Measurements from ENCODE around the gene GRIP1.
A peak's percentile ranks its signal among the peaks of the same experiment; 100 is the strongest.

The GRIP1 gene

DNA sequence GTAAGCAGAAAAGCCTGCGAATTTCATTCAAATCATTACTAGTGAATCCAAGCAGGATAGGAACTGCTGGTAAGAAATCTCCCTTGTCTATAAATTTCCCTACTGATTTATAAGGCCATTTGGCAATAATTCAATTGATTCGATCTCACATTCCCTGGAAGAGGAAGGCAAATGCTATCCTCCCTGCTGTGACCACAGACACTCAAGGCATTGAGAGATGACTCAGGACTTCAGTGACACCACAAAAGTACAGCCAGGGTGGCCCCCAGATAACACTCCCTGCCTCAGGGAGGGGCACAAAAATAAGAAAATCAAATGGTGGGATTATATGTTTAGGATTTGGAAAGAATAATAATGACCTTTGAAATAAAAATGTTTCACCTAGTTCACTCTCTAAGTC is 162.7 kb downstream of the GRIP1 start:
- Histone ChIP-seq H3K14ac (ENCODE audit: low read length) (no peak overlapping the region), H3K9me3 (ENCODE audit: insufficient read depth, low read depth, low read length) (no peaks in the 10 kb centered on the region), H3K79me2 (ENCODE audit: control insufficient read depth, insufficient read depth, low read length, poor library complexity) (no peaks in the 10 kb centered on the region), H2AFZ (ENCODE audit: insufficient read depth, low read length, poor library complexity) (no peak overlapping the region), H3K4me1 (ENCODE audit: control insufficient read depth in 1 of 2, insufficient read depth in 2 of 2, low read length in 2 of 2) (no peaks in the 10 kb centered on the region), H3K27me3 (ENCODE audit: insufficient read depth, low read length) (no peaks in the 10 kb centered on the region), H3K4ac (ENCODE audit: low read depth, low read length) (no peak overlapping the region), H4K91ac (ENCODE audit: low read depth, low read length) (no peak overlapping the region), H3K9ac (ENCODE audit: low read length) (no peak overlapping the region), H3K23ac (ENCODE audit: low read length) (no peak overlapping the region), H3K36me3 (ENCODE audit: control insufficient read depth in 1 of 2, insufficient read depth in 2 of 2, low read length in 2 of 2) (no peaks in the 10 kb centered on the region), H2BK12ac (ENCODE audit: low read length) (no peak overlapping the region), H2BK5ac (ENCODE audit: low read depth, low read length, poor library complexity) (no peak overlapping the region), H4K12ac (ENCODE audit: low read depth, low read length) (no peak overlapping the region), H2AK5ac (ENCODE audit: low read length) (no peak overlapping the region), H3K27ac (ENCODE audit: low read depth, low read length) (no peak overlapping the region), H3K18ac (ENCODE audit: low read length) (no peak overlapping the region), H4K8ac (ENCODE audit: low read depth, low read length) (no peak overlapping the region), H3K79me1 (ENCODE audit: low read length) (no peaks in the 10 kb centered on the region), H3K4me3 (ENCODE audit: low read depth, low read length) (no peak overlapping the region), H3K4me2 (ENCODE audit: low read length) (no peak overlapping the region), H2BK120ac (ENCODE audit: insufficient read depth, low read length, poor library complexity) (no peak overlapping the region)
- no peak for DNase-seq
- no CpG with 5 or more reads among the region's 2 CpGs for WGBS (ENCODE audit: extremely low coverage, insufficient coverage, insufficient read length)

DNA sequence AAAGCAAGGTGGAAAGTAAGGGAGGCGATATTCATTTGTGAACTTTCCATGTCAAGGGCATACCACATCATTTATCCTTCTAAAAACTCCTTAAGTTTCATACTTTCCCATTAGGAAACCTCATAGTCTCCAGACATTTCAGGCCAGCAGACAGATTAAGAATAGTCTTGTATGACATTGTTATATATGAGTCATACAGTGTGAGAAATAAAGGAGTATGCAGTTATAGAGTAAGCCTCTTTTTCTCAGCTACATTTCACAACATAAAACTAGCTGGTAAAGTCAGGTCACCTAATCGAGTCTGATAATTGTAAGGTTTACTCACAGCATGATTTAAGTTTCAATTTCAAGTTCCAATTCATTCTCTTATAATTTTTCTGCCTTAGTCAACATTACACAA is 164.3 kb downstream of the GRIP1 start:
- Histone ChIP-seq H2AK5ac (ENCODE audit: low read length) (no peak overlapping the region), H3K27me3 (ENCODE audit: insufficient read depth, low read length) (no peaks in the 10 kb centered on the region), H4K91ac (ENCODE audit: low read depth, low read length) (no peak overlapping the region), H3K9ac (ENCODE audit: low read length) (no peak overlapping the region), H3K4me2 (ENCODE audit: low read length) (no peak overlapping the region), H3K79me2 (ENCODE audit: control insufficient read depth, insufficient read depth, low read length, poor library complexity) (no peaks in the 10 kb centered on the region), H3K4me3 (ENCODE audit: low read depth, low read length) (no peak overlapping the region), H3K18ac (ENCODE audit: low read length) (no peak overlapping the region), H3K4me1 (ENCODE audit: control insufficient read depth in 1 of 2, insufficient read depth in 2 of 2, low read length in 2 of 2) (no peaks in the 10 kb centered on the region), H2AFZ (ENCODE audit: insufficient read depth, low read length, poor library complexity) (no peak overlapping the region), H3K14ac (ENCODE audit: low read length) (no peak overlapping the region), H3K36me3 (ENCODE audit: control insufficient read depth in 1 of 2, insufficient read depth in 2 of 2, low read length in 2 of 2) (no peaks in the 10 kb centered on the region), H3K4ac (ENCODE audit: low read depth, low read length) (no peak overlapping the region), H4K8ac (ENCODE audit: low read depth, low read length) (no peak overlapping the region), H4K12ac (ENCODE audit: low read depth, low read length) (no peak overlapping the region), H2BK120ac (ENCODE audit: insufficient read depth, low read length, poor library complexity) (no peak overlapping the region), H3K9me3 (ENCODE audit: insufficient read depth, low read depth, low read length) (no peaks in the 10 kb centered on the region), H2BK5ac (ENCODE audit: low read depth, low read length, poor library complexity) (no peak overlapping the region), H3K23ac (ENCODE audit: low read length) (no peak overlapping the region), H3K27ac (ENCODE audit: low read depth, low read length) (no peak overlapping the region), H2BK12ac (ENCODE audit: low read length) (no peak overlapping the region), H3K79me1 (ENCODE audit: low read length) (no peaks in the 10 kb centered on the region)
- WGBS (ENCODE audit: extremely low coverage, insufficient coverage, insufficient read length), result no CpG with 5 or more reads among the region's 2 CpGs
- DNase-seq, result no peak

DNA sequence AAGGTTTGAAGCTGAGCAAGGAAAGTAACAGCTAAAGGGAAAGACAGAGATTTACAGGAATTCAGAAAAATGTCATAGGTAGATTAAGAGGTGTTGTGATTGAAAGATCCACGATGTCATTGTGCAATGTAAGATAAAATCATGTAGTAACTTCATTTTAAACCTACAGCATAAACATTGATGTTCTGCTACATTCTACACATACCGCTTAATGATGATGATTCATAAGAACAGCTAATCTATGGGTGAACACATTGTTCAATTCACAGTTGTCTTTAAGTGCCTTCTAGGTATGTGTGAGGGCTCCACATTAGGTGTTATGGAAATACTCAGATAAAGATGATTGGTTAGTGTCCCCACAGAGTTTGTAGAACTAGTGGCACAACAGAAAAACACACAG is 170.9 kb downstream of the GRIP1 start:
- Histone ChIP-seq H3K9me3 (ENCODE audit: insufficient read depth, low read depth, low read length) (no peaks in the 10 kb centered on the region), H3K9ac (ENCODE audit: low read length) (no peak overlapping the region), H3K14ac (ENCODE audit: low read length) (no peak overlapping the region), H2BK12ac (ENCODE audit: low read length) (no peak overlapping the region), H2BK5ac (ENCODE audit: low read depth, low read length, poor library complexity) (no peak overlapping the region), H3K23ac (ENCODE audit: low read length) (no peak overlapping the region), H3K79me1 (ENCODE audit: low read length) (no peaks in the 10 kb centered on the region), H2AK5ac (ENCODE audit: low read length) (no peak overlapping the region), H4K8ac (ENCODE audit: low read depth, low read length) (no peak overlapping the region), H3K79me2 (ENCODE audit: control insufficient read depth, insufficient read depth, low read length, poor library complexity) (no peaks in the 10 kb centered on the region), H3K18ac (ENCODE audit: low read length) (no peak overlapping the region), H3K27ac (ENCODE audit: low read depth, low read length) (no peak overlapping the region), H3K4me3 (ENCODE audit: low read depth, low read length) (no peak overlapping the region), H3K36me3 (ENCODE audit: control insufficient read depth in 1 of 2, insufficient read depth in 2 of 2, low read length in 2 of 2) (no peaks in the 10 kb centered on the region), H4K12ac (ENCODE audit: low read depth, low read length) (no peak overlapping the region), H3K4me2 (ENCODE audit: low read length) (no peak overlapping the region), H4K91ac (ENCODE audit: low read depth, low read length) (no peak overlapping the region), H2BK120ac (ENCODE audit: insufficient read depth, low read length, poor library complexity) (no peak overlapping the region), H3K27me3 (ENCODE audit: insufficient read depth, low read length) (no peaks in the 10 kb centered on the region), H3K4ac (ENCODE audit: low read depth, low read length) (no peak overlapping the region), H2AFZ (ENCODE audit: insufficient read depth, low read length, poor library complexity) (no peak overlapping the region), H3K4me1 (ENCODE audit: control insufficient read depth in 1 of 2, insufficient read depth in 2 of 2, low read length in 2 of 2) (no peaks in the 10 kb centered on the region)
- DNase-seq, result peak; percentile 10 to 88
- no CpG with 5 or more reads among the region's 2 CpGs for WGBS (ENCODE audit: extremely low coverage, insufficient coverage, insufficient read length)

DNA sequence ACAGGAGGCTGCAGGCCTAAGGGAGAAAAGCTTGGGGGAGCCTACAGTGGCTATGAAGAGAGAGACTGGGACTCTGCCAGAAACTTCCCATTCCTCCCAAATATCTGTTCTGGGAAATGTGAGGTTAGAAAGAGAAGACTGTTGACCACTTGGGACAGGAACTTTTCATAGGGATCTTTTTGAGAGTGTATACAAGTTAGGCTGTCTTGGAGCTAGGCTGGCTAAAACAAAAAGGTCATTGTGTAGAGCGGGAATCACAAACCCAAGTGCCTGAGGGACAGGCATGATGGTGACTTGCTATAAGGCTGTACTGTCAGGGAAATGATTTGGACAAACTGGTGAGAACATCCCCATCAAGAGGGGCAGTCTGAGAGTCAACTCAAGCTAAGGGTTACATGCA is 175.1 kb downstream of the GRIP1 start:
- Histone ChIP-seq H4K91ac (ENCODE audit: low read depth, low read length) (no peak overlapping the region), H3K4me2 (ENCODE audit: low read length) (no peak overlapping the region), H4K12ac (ENCODE audit: low read depth, low read length) (no peak overlapping the region), H3K27ac (ENCODE audit: low read depth, low read length) (no peak overlapping the region), H3K9me3 (ENCODE audit: insufficient read depth, low read depth, low read length) (no peaks in the 10 kb centered on the region), H3K79me1 (ENCODE audit: low read length) (no peaks in the 10 kb centered on the region), H2BK12ac (ENCODE audit: low read length) (no peak overlapping the region), H3K14ac (ENCODE audit: low read length) (no peak overlapping the region), H2BK5ac (ENCODE audit: low read depth, low read length, poor library complexity) (no peak overlapping the region), H3K23ac (ENCODE audit: low read length) (no peak overlapping the region), H2BK120ac (ENCODE audit: insufficient read depth, low read length, poor library complexity) (no peak overlapping the region), H4K8ac (ENCODE audit: low read depth, low read length) (no peak overlapping the region), H3K4me3 (ENCODE audit: low read depth, low read length) (no peak overlapping the region), H2AFZ (ENCODE audit: insufficient read depth, low read length, poor library complexity) (no peak overlapping the region), H3K9ac (ENCODE audit: low read length) (no peak overlapping the region), H2AK5ac (ENCODE audit: low read length) (no peak overlapping the region), H3K79me2 (ENCODE audit: control insufficient read depth, insufficient read depth, low read length, poor library complexity) (no peaks in the 10 kb centered on the region), H3K36me3 (ENCODE audit: control insufficient read depth in 1 of 2, insufficient read depth in 2 of 2, low read length in 2 of 2) (no peaks in the 10 kb centered on the region), H3K4me1 (ENCODE audit: control insufficient read depth in 1 of 2, insufficient read depth in 2 of 2, low read length in 2 of 2) (no peaks in the 10 kb centered on the region), H3K18ac (ENCODE audit: low read length) (no peak overlapping the region), H3K27me3 (ENCODE audit: insufficient read depth, low read length) (no peaks in the 10 kb centered on the region), H3K4ac (ENCODE audit: low read depth, low read length) (no peak overlapping the region)
- no peak for DNase-seq
- no CpG with 5 or more reads among the region's 1 CpG for WGBS (ENCODE audit: extremely low coverage, insufficient coverage, insufficient read length)

All from trophoblast cell (in vitro differentiated cells and primary cell).